ENCODE measurements around the gene SGF29.

DNA sequence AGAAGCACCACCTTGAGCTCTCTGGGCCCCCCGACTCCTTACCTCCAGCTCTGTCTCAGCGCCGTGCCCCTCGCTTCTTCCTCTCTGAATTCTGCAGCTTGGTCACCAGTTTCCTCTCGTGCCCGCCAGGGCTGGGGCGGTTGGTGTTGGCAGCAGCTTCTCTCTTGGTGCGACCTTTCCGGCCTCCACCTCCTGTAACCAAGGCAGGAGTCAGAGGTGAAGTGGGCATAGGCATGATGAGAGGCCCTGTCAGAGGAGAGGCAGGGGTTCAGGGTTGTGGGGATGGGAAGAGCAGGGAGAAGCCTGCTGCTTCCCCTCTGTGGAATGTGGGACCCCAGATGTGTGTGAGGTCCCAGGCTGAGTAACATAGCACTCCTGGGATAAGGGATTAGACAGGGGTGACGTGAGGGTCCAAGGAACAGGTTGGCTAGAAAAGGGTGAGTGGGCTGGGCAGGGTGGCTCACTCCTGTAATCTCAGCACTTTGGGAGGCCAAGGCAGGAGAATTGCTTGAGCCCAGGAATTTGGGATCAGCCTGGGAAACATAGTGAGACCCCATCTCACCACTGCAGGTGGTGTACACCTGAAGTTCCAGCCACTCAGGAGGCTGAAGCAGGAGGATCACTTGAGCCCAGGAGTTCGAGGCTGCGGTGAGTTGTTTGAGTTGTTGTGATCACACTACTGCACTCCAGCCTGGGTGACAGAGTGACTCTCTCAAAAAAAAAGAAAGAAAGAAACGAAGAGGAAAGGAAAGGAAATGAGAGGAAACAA, 15.6 kb upstream of the SGF29 start:
- no peak for TF ChIP-seq POLR2A (IDR thresholded peaks at IDR 0.05; ENCODE audit: low read depth, low read length)
- TF ChIP-seq, protein P1, sequence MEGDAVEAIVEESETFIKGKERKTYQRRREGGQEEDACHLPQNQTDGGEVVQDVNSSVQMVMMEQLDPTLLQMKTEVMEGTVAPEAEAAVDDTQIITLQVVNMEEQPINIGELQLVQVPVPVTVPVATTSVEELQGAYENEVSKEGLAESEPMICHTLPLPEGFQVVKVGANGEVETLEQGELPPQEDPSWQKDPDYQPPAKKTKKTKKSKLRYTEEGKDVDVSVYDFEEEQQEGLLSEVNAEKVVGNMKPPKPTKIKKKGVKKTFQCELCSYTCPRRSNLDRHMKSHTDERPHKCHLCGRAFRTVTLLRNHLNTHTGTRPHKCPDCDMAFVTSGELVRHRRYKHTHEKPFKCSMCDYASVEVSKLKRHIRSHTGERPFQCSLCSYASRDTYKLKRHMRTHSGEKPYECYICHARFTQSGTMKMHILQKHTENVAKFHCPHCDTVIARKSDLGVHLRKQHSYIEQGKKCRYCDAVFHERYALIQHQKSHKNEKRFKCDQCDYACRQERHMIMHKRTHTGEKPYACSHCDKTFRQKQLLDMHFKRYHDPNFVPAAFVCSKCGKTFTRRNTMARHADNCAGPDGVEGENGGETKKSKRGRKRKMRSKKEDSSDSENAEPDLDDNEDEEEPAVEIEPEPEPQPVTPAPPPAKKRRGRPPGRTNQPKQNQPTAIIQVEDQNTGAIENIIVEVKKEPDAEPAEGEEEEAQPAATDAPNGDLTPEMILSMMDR (conservative IDR thresholded peaks at IDR 0.05; ENCODE audit: low read depth, low read length): no peak
- no peak for TF ChIP-seq CEBPB (IDR thresholded peaks at IDR 0.05; ENCODE audit: low read depth, low read length)
- TF ChIP-seq SMC3 (IDR thresholded peaks at IDR 0.05; ENCODE audit: low read depth, low read length): no peak
- TF ChIP-seq USF2 (IDR thresholded peaks at IDR 0.05; ENCODE audit: low read depth, low read length): no peak
- no peak for TF ChIP-seq BHLHE40 (IDR thresholded peaks at IDR 0.05; ENCODE audit: low read depth, low read length)
- no peak for TF ChIP-seq RAD21 (IDR thresholded peaks at IDR 0.05; ENCODE audit: low read length)
- TF ChIP-seq RFX5 (IDR thresholded peaks at IDR 0.05; ENCODE audit: low read depth, low read length): no peak
- TF ChIP-seq MXI1 (IDR thresholded peaks at IDR 0.05; ENCODE audit: borderline replicate concordance, low read depth, low read length): no peak
- no peak for TF ChIP-seq CHD1 (IDR thresholded peaks at IDR 0.05; ENCODE audit: low read depth, low read length)

Measured in IMR-90 (cell line).